Measurements from ENCODE around the gene BPIFB6.

DNA sequence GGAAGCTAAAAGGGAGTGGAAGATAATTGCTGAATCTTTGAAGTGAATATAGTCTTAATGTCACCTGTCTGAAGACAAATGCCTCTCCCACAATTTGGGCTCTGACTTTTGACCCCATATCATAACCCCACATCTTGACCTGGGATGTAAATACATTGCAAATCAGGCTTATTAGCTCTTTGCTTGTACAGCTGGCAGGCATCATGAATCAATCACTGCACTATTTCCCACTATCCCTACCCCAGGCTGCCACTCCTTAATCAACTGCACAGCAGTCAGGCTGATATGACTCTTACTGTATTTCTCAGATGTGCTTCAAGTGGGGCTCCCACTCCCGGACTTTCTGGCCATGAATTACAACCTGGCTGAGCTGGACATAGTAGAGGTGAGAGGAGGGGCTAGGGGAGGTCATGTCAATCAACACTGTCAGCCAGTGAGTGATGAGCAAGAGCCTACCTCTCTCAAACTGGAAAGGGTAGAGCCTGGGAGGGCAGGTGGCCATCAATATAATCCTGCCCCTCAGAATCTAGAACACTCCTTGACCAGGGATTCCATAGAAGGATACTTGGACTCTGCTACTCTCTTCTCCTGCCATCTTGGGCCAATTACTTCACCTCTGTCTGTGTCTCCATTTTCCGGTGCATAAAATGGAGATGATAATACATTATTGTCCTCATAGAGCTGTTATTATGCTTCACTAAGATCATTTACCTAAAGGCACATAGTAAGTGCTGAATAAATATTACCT, 11.7 kb downstream of the BPIFB6 start:
- TF ChIP-seq, protein P1, sequence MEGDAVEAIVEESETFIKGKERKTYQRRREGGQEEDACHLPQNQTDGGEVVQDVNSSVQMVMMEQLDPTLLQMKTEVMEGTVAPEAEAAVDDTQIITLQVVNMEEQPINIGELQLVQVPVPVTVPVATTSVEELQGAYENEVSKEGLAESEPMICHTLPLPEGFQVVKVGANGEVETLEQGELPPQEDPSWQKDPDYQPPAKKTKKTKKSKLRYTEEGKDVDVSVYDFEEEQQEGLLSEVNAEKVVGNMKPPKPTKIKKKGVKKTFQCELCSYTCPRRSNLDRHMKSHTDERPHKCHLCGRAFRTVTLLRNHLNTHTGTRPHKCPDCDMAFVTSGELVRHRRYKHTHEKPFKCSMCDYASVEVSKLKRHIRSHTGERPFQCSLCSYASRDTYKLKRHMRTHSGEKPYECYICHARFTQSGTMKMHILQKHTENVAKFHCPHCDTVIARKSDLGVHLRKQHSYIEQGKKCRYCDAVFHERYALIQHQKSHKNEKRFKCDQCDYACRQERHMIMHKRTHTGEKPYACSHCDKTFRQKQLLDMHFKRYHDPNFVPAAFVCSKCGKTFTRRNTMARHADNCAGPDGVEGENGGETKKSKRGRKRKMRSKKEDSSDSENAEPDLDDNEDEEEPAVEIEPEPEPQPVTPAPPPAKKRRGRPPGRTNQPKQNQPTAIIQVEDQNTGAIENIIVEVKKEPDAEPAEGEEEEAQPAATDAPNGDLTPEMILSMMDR (IDR thresholded peaks at IDR 0.05), result no peak
- TF ChIP-seq POLR2A (IDR thresholded peaks at IDR 0.05), result no peak

All from heart left ventricle (tissue), 13 donors.